ENCODE results near the gene SREBF2. TPM values are rescaled to one million over a fixed set of nuclear protein-coding genes. Genes with fewer than 3 reads are reported as not detected.

The SREBF2 gene
- total and polyA plus RNA-seq, 2 of the 13 experiments (the other 11 are each of a cell fraction or from before 2014, with no cell fraction given): 53.8 to 72.6 TPM

GRCh38 chr22:41823797-41824196 lies 9.1 kb upstream of the SREBF2 start:
- FAIRE-seq: no peak
- TF ChIP-seq FOXP4 (CRISPR knock-in tag; IDR thresholded peaks at IDR 0.05): no peak
- TF ChIP-seq, protein P1, sequence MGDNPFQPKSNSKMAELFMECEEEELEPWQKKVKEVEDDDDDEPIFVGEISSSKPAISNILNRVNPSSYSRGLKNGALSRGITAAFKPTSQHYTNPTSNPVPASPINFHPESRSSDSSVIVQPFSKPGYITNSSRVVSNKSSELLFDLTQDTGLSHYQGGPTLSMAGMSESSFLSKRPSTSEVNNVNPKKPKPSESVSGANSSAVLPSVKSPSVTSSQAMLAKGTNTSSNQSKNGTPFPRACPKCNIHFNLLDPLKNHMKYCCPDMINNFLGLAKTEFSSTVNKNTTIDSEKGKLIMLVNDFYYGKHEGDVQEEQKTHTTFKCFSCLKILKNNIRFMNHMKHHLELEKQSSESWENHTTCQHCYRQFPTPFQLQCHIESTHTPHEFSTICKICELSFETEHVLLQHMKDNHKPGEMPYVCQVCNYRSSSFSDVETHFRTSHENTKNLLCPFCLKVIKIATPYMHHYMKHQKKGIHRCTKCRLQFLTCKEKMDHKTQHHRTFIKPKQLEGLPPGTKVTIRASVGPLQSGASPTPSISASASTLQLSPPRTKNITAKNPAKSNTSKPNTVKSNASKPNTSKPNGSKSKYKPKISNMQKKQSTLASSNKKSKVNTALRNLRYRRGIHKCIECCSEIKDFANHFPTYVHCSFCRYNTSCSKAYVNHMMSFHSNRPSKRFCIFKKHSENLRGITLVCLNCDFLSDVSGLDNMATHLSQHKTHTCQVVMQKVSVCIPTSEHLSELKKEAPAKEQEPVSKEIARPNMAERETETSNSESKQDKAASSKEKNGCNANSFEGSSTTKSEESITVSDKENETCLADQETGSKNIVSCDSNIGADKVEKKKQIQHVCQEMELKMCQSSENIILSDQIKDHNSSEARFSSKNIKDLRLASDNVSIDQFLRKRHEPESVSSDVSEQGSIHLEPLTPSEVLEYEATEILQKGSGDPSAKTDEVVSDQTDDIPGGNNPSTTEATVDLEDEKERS (CRISPR knock-in tag; IDR thresholded peaks at IDR 0.05): no peak
- no peak for TF ChIP-seq FOSL1 (CRISPR knock-in tag; IDR thresholded peaks at IDR 0.05; ENCODE audit: borderline replicate concordance)
- no peak for TF ChIP-seq TOPORS (CRISPR knock-in tag; IDR thresholded peaks at IDR 0.05)
- TF ChIP-seq ZNF275 (CRISPR knock-in tag; IDR thresholded peaks at IDR 0.05; ENCODE audit: borderline replicate concordance): no peak
- TF ChIP-seq TCF7 (IDR thresholded peaks at IDR 0.05; ENCODE audit: low read depth): no peak
- no peak for TF ChIP-seq JARID2 (CRISPR knock-in tag; IDR thresholded peaks at IDR 0.05; ENCODE audit: insufficient replicate concordance)
- no peak for TF ChIP-seq NFE2L2 (IDR thresholded peaks at IDR 0.05; ENCODE audit: low read length)
- no peak for TF ChIP-seq HNF1A (IDR thresholded peaks at IDR 0.05; ENCODE audit: low read depth)
- no peak for TF ChIP-seq HNF1A (CRISPR knock-in tag; IDR thresholded peaks at IDR 0.05; ENCODE audit: borderline replicate concordance)
- TF ChIP-seq NR2F2 (IDR thresholded peaks at IDR 0.05; ENCODE audit: borderline replicate concordance, low read depth): no peak
- TF ChIP-seq, protein P2, sequence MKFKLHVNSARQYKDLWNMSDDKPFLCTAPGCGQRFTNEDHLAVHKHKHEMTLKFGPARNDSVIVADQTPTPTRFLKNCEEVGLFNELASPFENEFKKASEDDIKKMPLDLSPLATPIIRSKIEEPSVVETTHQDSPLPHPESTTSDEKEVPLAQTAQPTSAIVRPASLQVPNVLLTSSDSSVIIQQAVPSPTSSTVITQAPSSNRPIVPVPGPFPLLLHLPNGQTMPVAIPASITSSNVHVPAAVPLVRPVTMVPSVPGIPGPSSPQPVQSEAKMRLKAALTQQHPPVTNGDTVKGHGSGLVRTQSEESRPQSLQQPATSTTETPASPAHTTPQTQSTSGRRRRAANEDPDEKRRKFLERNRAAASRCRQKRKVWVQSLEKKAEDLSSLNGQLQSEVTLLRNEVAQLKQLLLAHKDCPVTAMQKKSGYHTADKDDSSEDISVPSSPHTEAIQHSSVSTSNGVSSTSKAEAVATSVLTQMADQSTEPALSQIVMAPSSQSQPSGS (CRISPR knock-in tag; IDR thresholded peaks at IDR 0.05): no peak

More at GRCh38 chr22:41823797-41824196, 9.1 kb upstream of the SREBF2 start:
- BruUV-seq (replicated peaks): no TSS peak
- Histone ChIP-seq H3K4me2 (ENCODE audit: low read depth, low read length) (no peak overlapping the region), H3K4me1 (ENCODE audit: insufficient read depth, low read length) (peaks cover 9% of the 10 kb centered on the region; the same call in 1 of the 2 replicates), H3K79me2 (ENCODE audit: insufficient read depth, low read length) (no peaks in the 10 kb centered on the region), H3K9ac (ENCODE audit: insufficient read depth, low read depth, low read length) (no peak overlapping the region), H3K27me3 (ENCODE audit: control insufficient read depth in 1 of 2, insufficient read depth in 2 of 2, low read length in 2 of 2) (no peaks in the 10 kb centered on the region), H3K27ac (ENCODE audit: extremely low read length, insufficient read depth, low read length) (no peak overlapping the region), H3K36me3 (replicated peaks in 1 of 2; ENCODE audit: control insufficient read depth in 1 of 2, insufficient read depth in 2 of 2, low read length in 2 of 2) (peaks cover 1 to 35% of the 10 kb centered on the region in 2 experiments; a peak in 4 of 5 replicates), H3K4me3 (replicated peaks in 1 of 3; ENCODE audit: insufficient read depth in 1 of 3, low read depth in 2 of 3, low read length in 3 of 3) (no peak overlapping the region), H3K9me3 (ENCODE audit: low read length) (no peaks in the 10 kb centered on the region), H2AFZ (ENCODE audit: low read length) (no peak overlapping the region), H4K20me1 (ENCODE audit: insufficient read depth, low read length) (no peaks in the 10 kb centered on the region)
- ATAC-seq (no peak), DNase-seq (ENCODE audit: low spot score) (no peak)
- WGBS (ENCODE audit: low lambda C conversion rate): 93% methylated on average over 6 of the region's 6 CpGs
- POLR2A ChIA-PET: no interaction called here
- intact Hi-C loops (cut with micrococcal nuclease; ENCODE audit: unreplicated experiment): loop anchor here (5.0 kb wide), 1 partner anchor 34 kb away; no protein-coding TSS in a partner anchor
- in situ Hi-C loops (cut with HindIII; ENCODE audit: extremely low pct_ligation_motif_present, low pct_unique_long_range_greater_than_20kb): no loop called here
- CTCF ChIA-PET (ENCODE audit: low intra/inter-chr PET ratio, low total read pairs): interaction anchor here (1.6 to 2.2 kb wide), 3 partner anchors 34 to 134 kb away, joined by 3 to 15 read pairs (median 6); no protein-coding TSS in a partner anchor

Measured in HepG2 (cell line).